NCI-H1105 treated with DMSO at 0.1 percent for 48 hours (cell line): ENCODE results near the gene TMEM178B.
"Not testable (repeated sequence)": the region's sequence is repeated elsewhere in the genome, so short reads cannot be mapped to it uniquely, and the experiment has no call there.

Source experiments
- DNase-seq: peaks from one replicate; lab custom pipeline; 2025; lab: John Stamatoyannopoulos, UW

Gene TMEM178B

GRCh38 chr7:141074162-141074991 lies 513 bp downstream of the TMEM178B start:
- DNase-seq: peak; percentile 55

- DNase-seq: peak; percentile 29
Measured at GRCh38 chr7:141074997-141075396, 1.1 kb downstream of the TMEM178B start.

GRCh38 chr7:141076377-141076776 lies 2.5 kb downstream of the TMEM178B start:
- peak; percentile 79 for DNase-seq

GRCh38 chr7:141079219-141079618 lies 5.4 kb downstream of the TMEM178B start:
- no peak for DNase-seq

- not testable (repeated sequence) for DNase-seq
Measured at GRCh38 chr7:141089490-141089889, 15.6 kb downstream of the TMEM178B start.

- DNase-seq: no peak
Measured at GRCh38 chr7:141094336-141095070, 20.6 kb downstream of the TMEM178B start.

GRCh38 chr7:141097430-141097829 lies 23.6 kb downstream of the TMEM178B start:
- no peak for DNase-seq

- DNase-seq: no peak
Measured at GRCh38 chr7:141102436-141102835, 28.6 kb downstream of the TMEM178B start.

- no peak for DNase-seq
Measured at GRCh38 chr7:141103847-141104429, 30.1 kb downstream of the TMEM178B start.

GRCh38 chr7:141113131-141113530 lies 39.3 kb downstream of the TMEM178B start:
- DNase-seq: no peak

- no peak for DNase-seq
Measured at GRCh38 chr7:141114029-141114664, 40.3 kb downstream of the TMEM178B start.

GRCh38 chr7:141115965-141116364 lies 42.1 kb downstream of the TMEM178B start:
- DNase-seq: peak; percentile 89

GRCh38 chr7:141116661-141117060 lies 42.8 kb downstream of the TMEM178B start:
- DNase-seq: not testable (repeated sequence)

GRCh38 chr7:141118767-141119166 lies 44.9 kb downstream of the TMEM178B start:
- no peak for DNase-seq

- no peak for DNase-seq
Measured at GRCh38 chr7:141119187-141119586, 45.3 kb downstream of the TMEM178B start.

- DNase-seq: no peak
Measured at GRCh38 chr7:141122736-141123135, 48.9 kb downstream of the TMEM178B start.

- no peak for DNase-seq
Measured at GRCh38 chr7:141123522-141123921, 49.7 kb downstream of the TMEM178B start.

- DNase-seq: no peak
Measured at GRCh38 chr7:141126107-141126506, 52.2 kb downstream of the TMEM178B start.

- no peak for DNase-seq
Measured at GRCh38 chr7:141128506-141128905, 54.6 kb downstream of the TMEM178B start.

- no peak for DNase-seq
Measured at GRCh38 chr7:141128931-141129330, 55.1 kb downstream of the TMEM178B start.

GRCh38 chr7:141132671-141133070 lies 58.8 kb downstream of the TMEM178B start:
- DNase-seq: no peak

- no peak for DNase-seq
Measured at GRCh38 chr7:141133646-141134045, 59.8 kb downstream of the TMEM178B start.
